Lower leg skin (tissue), 3 donors: ENCODE data around the gene RAB13.

ENCODE experiments used
- POLR2A ChIP-seq, 2 donors: fragments of 450-650 bp; IDR thresholded peaks; one replicate each; pipeline ENCODE4 v1.6.1; 2016 to 2017; ENCODE audit warnings: antibody characterized with exemption in 2 of 2, mild to moderate bottlenecking in 1 of 2, moderate library complexity in 1 of 2
- TF ChIP-seq, protein P1 (sequence below), 3 donors: fragments of 450-650 bp; IDR thresholded peaks; one replicate each; pipeline ENCODE4 v1.5.1; 2016; ENCODE audit warnings: antibody characterized with exemption in 3 of 3, mild to moderate bottlenecking in 3 of 3, moderate library complexity in 2 of 3

DNA sequence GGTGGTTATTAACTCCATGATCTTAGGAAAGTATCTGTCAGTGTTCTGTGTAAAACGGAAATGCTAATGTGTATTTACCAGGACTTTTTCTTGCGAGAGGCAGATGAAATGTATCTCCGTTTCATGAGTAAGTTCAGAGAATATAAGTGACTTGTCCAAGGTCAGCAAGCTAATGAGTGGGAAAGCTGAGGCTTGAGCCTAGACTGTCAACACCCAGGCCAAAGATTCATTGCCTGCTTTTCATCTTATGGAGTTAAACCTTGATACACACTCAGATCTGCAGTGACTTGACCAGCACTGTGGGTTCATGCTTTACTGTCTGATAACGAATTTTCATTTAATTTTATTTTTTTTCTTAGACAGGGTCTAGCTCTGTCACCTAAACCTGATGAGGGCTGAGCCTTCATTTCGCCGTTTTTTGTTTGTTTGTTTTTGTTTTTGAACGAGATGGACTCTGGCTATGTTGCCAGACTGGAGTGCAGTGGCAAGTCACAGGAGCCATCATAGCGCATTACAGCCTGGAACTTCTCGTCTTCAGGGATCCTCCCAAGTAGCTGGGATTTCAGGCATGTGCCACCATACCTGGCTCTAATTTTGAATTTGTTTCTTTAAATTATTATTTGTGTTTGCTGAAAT is 7.7 kb downstream of the RAB13 start:
- TF ChIP-seq, protein P1, sequence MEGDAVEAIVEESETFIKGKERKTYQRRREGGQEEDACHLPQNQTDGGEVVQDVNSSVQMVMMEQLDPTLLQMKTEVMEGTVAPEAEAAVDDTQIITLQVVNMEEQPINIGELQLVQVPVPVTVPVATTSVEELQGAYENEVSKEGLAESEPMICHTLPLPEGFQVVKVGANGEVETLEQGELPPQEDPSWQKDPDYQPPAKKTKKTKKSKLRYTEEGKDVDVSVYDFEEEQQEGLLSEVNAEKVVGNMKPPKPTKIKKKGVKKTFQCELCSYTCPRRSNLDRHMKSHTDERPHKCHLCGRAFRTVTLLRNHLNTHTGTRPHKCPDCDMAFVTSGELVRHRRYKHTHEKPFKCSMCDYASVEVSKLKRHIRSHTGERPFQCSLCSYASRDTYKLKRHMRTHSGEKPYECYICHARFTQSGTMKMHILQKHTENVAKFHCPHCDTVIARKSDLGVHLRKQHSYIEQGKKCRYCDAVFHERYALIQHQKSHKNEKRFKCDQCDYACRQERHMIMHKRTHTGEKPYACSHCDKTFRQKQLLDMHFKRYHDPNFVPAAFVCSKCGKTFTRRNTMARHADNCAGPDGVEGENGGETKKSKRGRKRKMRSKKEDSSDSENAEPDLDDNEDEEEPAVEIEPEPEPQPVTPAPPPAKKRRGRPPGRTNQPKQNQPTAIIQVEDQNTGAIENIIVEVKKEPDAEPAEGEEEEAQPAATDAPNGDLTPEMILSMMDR (IDR thresholded peaks at IDR 0.05), result no peak
- TF ChIP-seq POLR2A (IDR thresholded peaks at IDR 0.05), result no peak
